ENCODE data around the gene IDS.
"Not testable (repeated sequence)": the region's sequence is repeated elsewhere in the genome, so short reads cannot be mapped to it uniquely, and the experiment has no call there.

IDS gene

GRCh38 chrX:149504915-149505651 is at the start of gene IDS:
Gene IDS, minus strand, starts transcription at chrX:149505306. Its CDS starts 169 bp downstream, at chrX:149505137.
- DNase-seq, result peak; percentile 74 to 82

- not testable (repeated sequence) for DNase-seq
These were observed 46.8 kb upstream of the IDS start for GRCh38 chrX:149551939-149552248.

- not testable (repeated sequence) for DNase-seq
These were observed 46.3 kb upstream of the IDS start for GRCh38 chrX:149551245-149551938.

- DNase-seq, result not testable (repeated sequence)
These were observed 45.3 kb upstream of the IDS start for GRCh38 chrX:149550454-149550853.

GRCh38 chrX:149549701-149550100 is 44.6 kb upstream of the IDS start, which contains the start of gene HSFX3:
Gene HSFX3, minus strand, starts transcription at chrX:149549924. Its CDS starts 72 bp downstream, at chrX:149549852.
- not testable (repeated sequence) for DNase-seq

GRCh38 chrX:149547782-149548181 is 42.7 kb upstream of the IDS start:
- DNase-seq, result not testable (repeated sequence)

GRCh38 chrX:149546962-149547361 is 41.9 kb upstream of the IDS start:
- DNase-seq, result not testable (repeated sequence)

GRCh38 chrX:149545545-149546543 is 40.7 kb upstream of the IDS start:
- not testable (repeated sequence) for DNase-seq

- DNase-seq, result no peak
These were observed 36.5 kb upstream of the IDS start for GRCh38 chrX:149541521-149542047.

- DNase-seq, result peak; percentile 86 to 92
These were observed 35.8 kb upstream of the IDS start, which contains the start of gene EOLA1 for GRCh38 chrX:149540621-149541520. Gene EOLA1, plus strand, starts transcription at chrX:149541012. Its CDS starts 4,619 bp downstream, at chrX:149545631.

- peak; percentile 79 to 82 for DNase-seq
These were observed 35.1 kb upstream of the IDS start for GRCh38 chrX:149540131-149540620.

GRCh38 chrX:149539283-149540130 is 34.4 kb upstream of the IDS start:
- DNase-seq, result peak; percentile 70 to 78

GRCh38 chrX:149537474-149537873 is 32.4 kb upstream of the IDS start:
- DNase-seq, result not testable (repeated sequence)

- not testable (repeated sequence) for DNase-seq
These were observed 30.0 kb upstream of the IDS start for GRCh38 chrX:149534926-149535602.

- DNase-seq, result not testable (repeated sequence)
These were observed 28.9 kb upstream of the IDS start for GRCh38 chrX:149533999-149534398.

- DNase-seq, result not testable (repeated sequence)
These were observed 27.8 kb upstream of the IDS start for GRCh38 chrX:149532868-149533267.

GRCh38 chrX:149531599-149531998 is 26.5 kb upstream of the IDS start:
- DNase-seq, result no peak

GRCh38 chrX:149528381-149528780 is 23.3 kb upstream of the IDS start:
- DNase-seq, result no peak

GRCh38 chrX:149527705-149528104 is 22.6 kb upstream of the IDS start:
- no peak for DNase-seq

Measured in NCI-H1930 (cell line).